Measurements from ENCODE around the gene MAP3K12. TPM values are rescaled to one million over a fixed set of nuclear protein-coding genes. Genes with fewer than 3 reads are reported as not detected.

The MAP3K12 gene
- total and polyA plus RNA-seq, 2 of the 13 experiments (the other 11 are each of a cell fraction or from before 2014, with no cell fraction given): 0.20 to 1.1 TPM

DNA sequence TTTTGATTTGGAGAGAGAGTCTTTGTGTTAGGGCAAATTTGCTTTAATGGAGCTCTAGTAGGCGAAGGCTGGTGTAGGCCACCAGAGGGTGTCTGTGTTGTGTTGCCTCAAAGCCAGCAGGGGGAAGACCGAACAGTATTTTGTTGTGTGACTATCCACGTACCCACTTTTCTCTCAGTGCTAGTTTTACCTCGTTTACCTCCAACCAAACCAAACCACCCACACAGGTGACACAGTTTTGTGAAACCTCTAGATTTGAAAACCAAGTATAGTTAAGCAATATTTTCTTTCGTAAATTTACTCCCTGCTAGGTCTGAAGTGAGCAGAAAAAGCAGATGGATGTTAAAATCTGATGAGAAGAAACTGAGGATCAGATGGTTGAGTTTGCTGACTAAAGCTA is 44.3 kb upstream of the MAP3K12 start (continued):
- TF ChIP-seq, protein P1, sequence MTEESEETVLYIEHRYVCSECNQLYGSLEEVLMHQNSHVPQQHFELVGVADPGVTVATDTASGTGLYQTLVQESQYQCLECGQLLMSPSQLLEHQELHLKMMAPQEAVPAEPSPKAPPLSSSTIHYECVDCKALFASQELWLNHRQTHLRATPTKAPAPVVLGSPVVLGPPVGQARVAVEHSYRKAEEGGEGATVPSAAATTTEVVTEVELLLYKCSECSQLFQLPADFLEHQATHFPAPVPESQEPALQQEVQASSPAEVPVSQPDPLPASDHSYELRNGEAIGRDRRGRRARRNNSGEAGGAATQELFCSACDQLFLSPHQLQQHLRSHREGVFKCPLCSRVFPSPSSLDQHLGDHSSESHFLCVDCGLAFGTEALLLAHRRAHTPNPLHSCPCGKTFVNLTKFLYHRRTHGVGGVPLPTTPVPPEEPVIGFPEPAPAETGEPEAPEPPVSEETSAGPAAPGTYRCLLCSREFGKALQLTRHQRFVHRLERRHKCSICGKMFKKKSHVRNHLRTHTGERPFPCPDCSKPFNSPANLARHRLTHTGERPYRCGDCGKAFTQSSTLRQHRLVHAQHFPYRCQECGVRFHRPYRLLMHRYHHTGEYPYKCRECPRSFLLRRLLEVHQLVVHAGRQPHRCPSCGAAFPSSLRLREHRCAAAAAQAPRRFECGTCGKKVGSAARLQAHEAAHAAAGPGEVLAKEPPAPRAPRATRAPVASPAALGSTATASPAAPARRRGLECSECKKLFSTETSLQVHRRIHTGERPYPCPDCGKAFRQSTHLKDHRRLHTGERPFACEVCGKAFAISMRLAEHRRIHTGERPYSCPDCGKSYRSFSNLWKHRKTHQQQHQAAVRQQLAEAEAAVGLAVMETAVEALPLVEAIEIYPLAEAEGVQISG (CRISPR knock-in tag; IDR thresholded peaks at IDR 0.05): peak; percentile 90
- TF ChIP-seq, protein P2, sequence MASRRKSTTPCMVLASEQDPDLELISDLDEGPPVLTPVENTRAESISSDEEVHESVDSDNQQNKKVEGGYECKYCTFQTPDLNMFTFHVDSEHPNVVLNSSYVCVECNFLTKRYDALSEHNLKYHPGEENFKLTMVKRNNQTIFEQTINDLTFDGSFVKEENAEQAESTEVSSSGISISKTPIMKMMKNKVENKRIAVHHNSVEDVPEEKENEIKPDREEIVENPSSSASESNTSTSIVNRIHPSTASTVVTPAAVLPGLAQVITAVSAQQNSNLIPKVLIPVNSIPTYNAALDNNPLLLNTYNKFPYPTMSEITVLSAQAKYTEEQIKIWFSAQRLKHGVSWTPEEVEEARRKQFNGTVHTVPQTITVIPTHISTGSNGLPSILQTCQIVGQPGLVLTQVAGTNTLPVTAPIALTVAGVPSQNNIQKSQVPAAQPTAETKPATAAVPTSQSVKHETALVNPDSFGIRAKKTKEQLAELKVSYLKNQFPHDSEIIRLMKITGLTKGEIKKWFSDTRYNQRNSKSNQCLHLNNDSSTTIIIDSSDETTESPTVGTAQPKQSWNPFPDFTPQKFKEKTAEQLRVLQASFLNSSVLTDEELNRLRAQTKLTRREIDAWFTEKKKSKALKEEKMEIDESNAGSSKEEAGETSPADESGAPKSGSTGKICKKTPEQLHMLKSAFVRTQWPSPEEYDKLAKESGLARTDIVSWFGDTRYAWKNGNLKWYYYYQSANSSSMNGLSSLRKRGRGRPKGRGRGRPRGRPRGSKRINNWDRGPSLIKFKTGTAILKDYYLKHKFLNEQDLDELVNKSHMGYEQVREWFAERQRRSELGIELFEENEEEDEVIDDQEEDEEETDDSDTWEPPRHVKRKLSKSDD (CRISPR knock-in tag; IDR thresholded peaks at IDR 0.05; ENCODE audit: low read depth): no peak
- TF ChIP-seq, protein P3, sequence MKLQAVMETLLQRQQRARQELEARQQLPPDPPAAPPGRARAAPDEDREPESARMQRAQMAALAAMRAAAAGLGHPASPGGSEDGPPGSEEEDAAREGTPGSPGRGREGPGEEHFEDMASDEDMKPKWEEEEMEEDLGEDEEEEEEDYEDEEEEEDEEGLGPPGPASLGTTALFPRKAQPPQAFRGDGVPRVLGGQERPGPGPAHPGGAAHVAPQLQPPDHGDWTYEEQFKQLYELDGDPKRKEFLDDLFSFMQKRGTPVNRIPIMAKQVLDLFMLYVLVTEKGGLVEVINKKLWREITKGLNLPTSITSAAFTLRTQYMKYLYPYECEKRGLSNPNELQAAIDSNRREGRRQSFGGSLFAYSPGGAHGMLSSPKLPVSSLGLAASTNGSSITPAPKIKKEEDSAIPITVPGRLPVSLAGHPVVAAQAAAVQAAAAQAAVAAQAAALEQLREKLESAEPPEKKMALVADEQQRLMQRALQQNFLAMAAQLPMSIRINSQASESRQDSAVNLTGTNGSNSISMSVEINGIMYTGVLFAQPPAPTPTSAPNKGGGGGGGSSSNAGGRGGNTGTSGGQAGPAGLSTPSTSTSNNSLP (IDR thresholded peaks at IDR 0.05; ENCODE audit: low read depth, low read length): 0 out of 2 replicates have a peak, but pooled peaks have one; percentile 19

DNA sequence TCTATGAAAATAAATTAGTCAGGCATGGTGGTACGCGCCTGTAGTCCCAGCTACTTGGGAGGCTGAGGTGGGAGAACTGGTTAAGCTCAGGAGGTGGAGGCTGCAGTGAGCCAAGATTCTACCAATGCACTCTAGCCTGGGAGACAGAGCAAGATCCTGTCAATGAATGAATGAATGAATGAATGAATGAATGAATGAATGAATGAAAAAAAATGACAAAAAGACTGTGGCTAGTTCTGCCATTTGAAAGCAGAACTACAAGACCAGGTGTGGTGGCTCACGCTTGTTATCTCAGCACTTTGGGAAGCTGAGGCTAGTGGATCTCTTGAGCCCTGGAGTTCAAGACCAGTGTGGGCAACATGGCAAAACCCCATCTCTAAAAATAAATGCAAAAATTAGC is 40.3 kb upstream of the MAP3K12 start:
- BruUV-seq (replicated peaks): no TSS peak
- TF ChIP-seq NFYB (CRISPR knock-in tag; IDR thresholded peaks at IDR 0.05) (no peak), ZNF24 (IDR thresholded peaks at IDR 0.05) (peak; percentile 22; the same call in 1 of the 2 replicates)
- TF ChIP-seq, protein P4, sequence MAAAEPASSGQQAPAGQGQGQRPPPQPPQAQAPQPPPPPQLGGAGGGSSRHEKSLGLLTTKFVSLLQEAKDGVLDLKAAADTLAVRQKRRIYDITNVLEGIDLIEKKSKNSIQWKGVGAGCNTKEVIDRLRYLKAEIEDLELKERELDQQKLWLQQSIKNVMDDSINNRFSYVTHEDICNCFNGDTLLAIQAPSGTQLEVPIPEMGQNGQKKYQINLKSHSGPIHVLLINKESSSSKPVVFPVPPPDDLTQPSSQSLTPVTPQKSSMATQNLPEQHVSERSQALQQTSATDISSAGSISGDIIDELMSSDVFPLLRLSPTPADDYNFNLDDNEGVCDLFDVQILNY (CRISPR knock-in tag; conservative IDR thresholded peaks at IDR 0.05): no peak
- TF ChIP-seq, protein P5, sequence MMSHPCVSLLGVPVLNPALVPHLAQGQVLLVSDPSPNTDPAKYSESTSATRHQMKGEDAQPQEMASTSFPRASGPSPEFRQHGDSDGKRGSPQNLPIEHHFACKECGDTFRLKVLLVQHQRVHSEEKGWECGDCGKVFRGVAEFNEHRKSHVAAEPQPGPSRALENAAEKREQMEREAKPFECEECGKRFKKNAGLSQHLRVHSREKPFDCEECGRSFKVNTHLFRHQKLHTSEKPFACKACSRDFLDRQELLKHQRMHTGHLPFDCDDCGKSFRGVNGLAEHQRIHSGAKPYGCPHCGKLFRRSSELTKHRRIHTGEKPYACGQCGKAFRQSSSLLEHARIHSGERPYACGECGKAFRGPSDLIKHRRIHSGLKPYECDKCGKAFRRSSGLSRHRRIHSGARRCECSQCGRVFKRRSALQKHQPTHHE (CRISPR knock-in tag; IDR thresholded peaks at IDR 0.05; ENCODE audit: borderline replicate concordance): no peak

More for the DNA sequence above, 40.3 kb upstream of the MAP3K12 start:
- 97% methylated on average over 3 of the region's 3 CpGs for WGBS (ENCODE audit: low lambda C conversion rate)
- ATAC-seq (no peak), DNase-seq (ENCODE audit: low spot score) (no peak), FAIRE-seq (no peak)
- ChIA-PET POLR2A (interaction anchor here (0.7 to 6.8 kb wide), 3 partner anchors 88 to 136 kb away, joined by 3 to 65 read pairs (median 22); partner anchors contain the start of gene ATP5MC2), CTCF (ENCODE audit: low intra/inter-chr PET ratio, low total read pairs) (no interaction called here)
- Histone ChIP-seq H2AFZ (ENCODE audit: low read length) (no peak overlapping the region), H3K9ac (ENCODE audit: insufficient read depth, low read depth, low read length) (no peak overlapping the region), H3K4me2 (ENCODE audit: low read depth, low read length) (no peak overlapping the region), H4K20me1 (ENCODE audit: insufficient read depth, low read length) (no peaks in the 10 kb centered on the region), H3K79me2 (ENCODE audit: insufficient read depth, low read length) (no peaks in the 10 kb centered on the region), H3K36me3 (replicated peaks in 1 of 2; ENCODE audit: control insufficient read depth in 1 of 2, insufficient read depth in 2 of 2, low read length in 2 of 2) (peaks cover 3 to 45% of the 10 kb centered on the region in 2 experiments; a peak in 4 of 5 replicates), H3K4me3 (replicated peaks in 1 of 3; ENCODE audit: insufficient read depth in 1 of 3, low read depth in 2 of 3, low read length in 3 of 3) (no peak overlapping the region), H3K9me3 (ENCODE audit: low read length) (no peaks in the 10 kb centered on the region), H3K4me1 (ENCODE audit: insufficient read depth, low read length) (peaks cover 40% of the 10 kb centered on the region), H3K27ac (ENCODE audit: extremely low read length, insufficient read depth, low read length) (no peak overlapping the region), H3K27me3 (ENCODE audit: control insufficient read depth in 1 of 2, insufficient read depth in 2 of 2, low read length in 2 of 2) (no peaks in the 10 kb centered on the region)
- intact Hi-C loops (cut with micrococcal nuclease; ENCODE audit: unreplicated experiment) (no loop called here), in situ Hi-C loops (cut with HindIII; ENCODE audit: extremely low pct_ligation_motif_present, low pct_unique_long_range_greater_than_20kb) (no loop called here)

Measured in HepG2 (cell line).